ENCODE measurements around the gene FMR1. TPM values are rescaled to one million over a fixed set of nuclear protein-coding genes. Genes with fewer than 3 reads are reported as not detected.

FMR1 gene
- total and polyA plus RNA-seq, 2 donors (not counting 3 experiments of a cell fraction or from before 2014, with no cell fraction given): 8.8 to 36.4 TPM

- no TSS peak for BruUV-seq (replicated peaks)
- no peak overlapping the region for H3K4me3 ChIP-seq (replicated peaks in 1 of 3; ENCODE audit: insufficient read depth in 1 of 3, low read depth in 1 of 3, low read length in 3 of 3)
- H3K27me3 ChIP-seq (ENCODE audit: control insufficient read depth in 2 of 2, insufficient read depth in 2 of 2, low read length in 2 of 2): no peaks in the 10 kb centered on the region
- no peak for FAIRE-seq
- no peak overlapping the region for H3K9ac ChIP-seq (replicated peaks; ENCODE audit: extremely low read depth, insufficient read depth, low read length)
- no peak overlapping the region for H3K27ac ChIP-seq (ENCODE audit: insufficient read depth, low read depth, low read length)
- dilution Hi-C loops (cut with MboI; ENCODE audit: extremely low pct_ligation_motif_present, low sequenced_read_pairs) (no loop called here), intact Hi-C loops (cut with micrococcal nuclease) (no loop called here)
- no peaks in the 10 kb centered on the region for H3K36me3 ChIP-seq (ENCODE audit: control insufficient read depth in 2 of 2, extremely low read depth in 1 of 2, insufficient read depth in 2 of 2, low read length in 2 of 2)
- no peaks in the 10 kb centered on the region for H3K79me2 ChIP-seq (ENCODE audit: control insufficient read depth, insufficient read depth, low read length)
- H3K9me1 ChIP-seq (replicated peaks; ENCODE audit: control insufficient read depth, extremely low read depth, insufficient read depth, low read length): no peaks in the 10 kb centered on the region
- H3K4me2 ChIP-seq (ENCODE audit: insufficient read depth, low read length): no peak overlapping the region
- no peak overlapping the region for H2AFZ ChIP-seq (ENCODE audit: low read depth, low read length)
- no peaks in the 10 kb centered on the region for H3K9me3 ChIP-seq (replicated peaks; ENCODE audit: control insufficient read depth, insufficient read depth, low read length)
- no peak for DNase-seq (ENCODE audit: low read depth, low spot score)
- no peaks in the 10 kb centered on the region for H4K20me1 ChIP-seq (replicated peaks; ENCODE audit: control insufficient read depth, extremely low read depth, insufficient read depth, low read length)
- CTCF ChIA-PET: no interaction called here
- no peaks in the 10 kb centered on the region for H3K4me1 ChIP-seq (ENCODE audit: control insufficient read depth, extremely low read depth, insufficient read depth, low read length)
- POLR2A ChIA-PET: no interaction called here
- TF ChIP-seq CTCF (IDR thresholded peaks at IDR 0.05; ENCODE audit: extremely low read depth in 1 of 2, insufficient read depth in 1 of 2, low read depth in 1 of 2, low read length in 2 of 2): no peak
- TF ChIP-seq POLR2AphosphoS5 (IDR thresholded peaks at IDR 0.05; ENCODE audit: insufficient read depth, low read depth, low read length): no peak
- no peak for TF ChIP-seq GATA2 (IDR thresholded peaks at IDR 0.05; ENCODE audit: insufficient read depth, insufficient read length, low read depth, low read length)
- TF ChIP-seq JUN (IDR thresholded peaks at IDR 0.05; ENCODE audit: borderline replicate concordance, insufficient read depth, insufficient read length, low read depth): no peak
Measured at GRCh38 chrX:147960722-147961121, 49.0 kb downstream of the FMR1 start.

- no TSS peak for BruUV-seq (replicated peaks)
- Histone ChIP-seq H3K27me3 (ENCODE audit: control insufficient read depth in 2 of 2, insufficient read depth in 2 of 2, low read length in 2 of 2) (no peaks in the 10 kb centered on the region), H3K4me3 (replicated peaks in 1 of 3; ENCODE audit: insufficient read depth in 1 of 3, low read depth in 1 of 3, low read length in 3 of 3) (no peak overlapping the region), H3K4me1 (ENCODE audit: control insufficient read depth, extremely low read depth, insufficient read depth, low read length) (no peaks in the 10 kb centered on the region), H4K20me1 (replicated peaks; ENCODE audit: control insufficient read depth, extremely low read depth, insufficient read depth, low read length) (no peaks in the 10 kb centered on the region), H3K9ac (replicated peaks; ENCODE audit: extremely low read depth, insufficient read depth, low read length) (no peak overlapping the region), H3K9me3 (replicated peaks; ENCODE audit: control insufficient read depth, insufficient read depth, low read length) (no peaks in the 10 kb centered on the region), H3K4me2 (ENCODE audit: insufficient read depth, low read length) (no peak overlapping the region), H3K36me3 (ENCODE audit: control insufficient read depth in 2 of 2, extremely low read depth in 1 of 2, insufficient read depth in 2 of 2, low read length in 2 of 2) (no peaks in the 10 kb centered on the region), H3K79me2 (ENCODE audit: control insufficient read depth, insufficient read depth, low read length) (no peaks in the 10 kb centered on the region), H2AFZ (ENCODE audit: low read depth, low read length) (no peak overlapping the region), H3K27ac (ENCODE audit: insufficient read depth, low read depth, low read length) (no peak overlapping the region), H3K9me1 (replicated peaks; ENCODE audit: control insufficient read depth, extremely low read depth, insufficient read depth, low read length) (no peaks in the 10 kb centered on the region)
- FAIRE-seq: no peak
- ChIA-PET POLR2A (no interaction called here), CTCF (no interaction called here)
- TF ChIP-seq MYC (IDR thresholded peaks at IDR 0.05; ENCODE audit: low read depth, low read length): no peak
- no peak for TF ChIP-seq CTCF (IDR thresholded peaks at IDR 0.05; ENCODE audit: extremely low read depth in 1 of 2, insufficient read depth in 1 of 2, low read depth in 1 of 2, low read length in 2 of 2)
- TF ChIP-seq POLR2AphosphoS5 (IDR thresholded peaks at IDR 0.05; ENCODE audit: insufficient read depth, low read depth, low read length): no peak
- TF ChIP-seq MAX (IDR thresholded peaks at IDR 0.05; ENCODE audit: insufficient read depth, insufficient read length): no peak
- TF ChIP-seq POLR2A (IDR thresholded peaks at IDR 0.05; ENCODE audit: low read depth, low read length): no peak
- no peak for TF ChIP-seq JUN (IDR thresholded peaks at IDR 0.05; ENCODE audit: borderline replicate concordance, insufficient read depth, insufficient read length, low read depth)
- TF ChIP-seq GATA2 (IDR thresholded peaks at IDR 0.05; ENCODE audit: insufficient read depth, insufficient read length, low read depth, low read length): no peak
- TF ChIP-seq EZH2 (IDR thresholded peaks at IDR 0.05; ENCODE audit: borderline replicate concordance, low read depth, low read length, severe bottlenecking): no peak
- no peak for TF ChIP-seq FOS (IDR thresholded peaks at IDR 0.05; ENCODE audit: borderline replicate concordance, insufficient read depth, low read length)
- no peak for DNase-seq (ENCODE audit: low read depth, low spot score)
- dilution Hi-C loops (cut with MboI; ENCODE audit: extremely low pct_ligation_motif_present, low sequenced_read_pairs) (no loop called here), intact Hi-C loops (cut with micrococcal nuclease) (no loop called here)
Measured at GRCh38 chrX:147962476-147962875, 50.8 kb downstream of the FMR1 start.
